IPS-18c (cell line): Measurements from ENCODE around the gene MBD3L2B.
"Not testable (repeated sequence)": the region's sequence is repeated elsewhere in the genome, so short reads cannot be mapped to it uniquely, and the experiment has no call there.

Source experiments
- H3K4me3 ChIP-seq: 2 replicates; pipeline ENCODE4 v1.7.0; 2013; ENCODE audit warnings: low read depth, mild to moderate bottlenecking, low read length, moderate library complexity; ENCODE audit not compliant: insufficient read depth
- H3K9me3 ChIP-seq: one replicate; pipeline ENCODE4 v1.6.1; 2013; ENCODE audit warnings: mild to moderate bottlenecking, low read length, moderate library complexity; ENCODE audit not compliant: control insufficient read depth, insufficient read depth

The MBD3L2B gene

GRCh38 chr19:7021331-7021730, at the start of gene MBD3L2B:
Gene MBD3L2B (minus strand): TSS chr19:7021431. CDS start chr19:7021397, 34 bp downstream.
- not testable (repeated sequence) for H3K9me3 ChIP-seq, H3K4me3 ChIP-seq

DNA sequence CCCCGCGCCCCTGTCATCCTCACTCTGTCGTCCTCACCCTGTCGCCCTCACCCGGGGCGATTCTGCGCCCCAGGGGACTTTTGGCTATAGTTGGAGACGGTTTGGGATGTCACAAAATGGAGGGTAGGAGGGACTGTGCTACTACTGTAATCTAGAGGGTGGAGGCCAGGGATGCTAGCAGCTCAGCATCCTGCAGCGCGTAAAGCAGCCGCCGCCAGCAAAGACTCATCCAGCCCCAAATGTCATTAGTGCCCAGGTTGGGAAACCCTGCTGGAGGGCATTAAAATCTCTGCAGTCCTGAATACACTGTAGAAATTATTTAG, 48.6 kb upstream of the MBD3L2B start:
- Histone ChIP-seq H3K9me3 (no peaks in the 10 kb centered on the region), H3K4me3 (peak overlapping the region; percentile 90)

GRCh38 chr19:7069042-7069903, 48.0 kb upstream of the MBD3L2B start, which contains the start of gene ZNF557:
Gene ZNF557 (plus strand): TSS chr19:7069703. CDS start chr19:7075075, 5,372 bp downstream.
- peak within 1 kb of the TSS; percentile 90 for H3K4me3 ChIP-seq
- H3K9me3 ChIP-seq, result no peaks in the 10 kb centered on the region

GRCh38 chr19:7068599-7068998, 47.4 kb upstream of the MBD3L2B start:
- Histone ChIP-seq H3K9me3 (peaks cover 2% of the 10 kb centered on the region), H3K4me3 (0 out of 2 replicates have a peak overlapping the region, but pooled peaks have one; percentile 28)

- H3K9me3 ChIP-seq, result peaks cover 2% of the 10 kb centered on the region
- H3K4me3 ChIP-seq, result no peak overlapping the region
Observed at GRCh38 chr19:7067716-7068115, 46.5 kb upstream of the MBD3L2B start.

GRCh38 chr19:7067122-7067521, 45.9 kb upstream of the MBD3L2B start:
- not testable (repeated sequence) for H3K4me3 ChIP-seq, H3K9me3 ChIP-seq

DNA sequence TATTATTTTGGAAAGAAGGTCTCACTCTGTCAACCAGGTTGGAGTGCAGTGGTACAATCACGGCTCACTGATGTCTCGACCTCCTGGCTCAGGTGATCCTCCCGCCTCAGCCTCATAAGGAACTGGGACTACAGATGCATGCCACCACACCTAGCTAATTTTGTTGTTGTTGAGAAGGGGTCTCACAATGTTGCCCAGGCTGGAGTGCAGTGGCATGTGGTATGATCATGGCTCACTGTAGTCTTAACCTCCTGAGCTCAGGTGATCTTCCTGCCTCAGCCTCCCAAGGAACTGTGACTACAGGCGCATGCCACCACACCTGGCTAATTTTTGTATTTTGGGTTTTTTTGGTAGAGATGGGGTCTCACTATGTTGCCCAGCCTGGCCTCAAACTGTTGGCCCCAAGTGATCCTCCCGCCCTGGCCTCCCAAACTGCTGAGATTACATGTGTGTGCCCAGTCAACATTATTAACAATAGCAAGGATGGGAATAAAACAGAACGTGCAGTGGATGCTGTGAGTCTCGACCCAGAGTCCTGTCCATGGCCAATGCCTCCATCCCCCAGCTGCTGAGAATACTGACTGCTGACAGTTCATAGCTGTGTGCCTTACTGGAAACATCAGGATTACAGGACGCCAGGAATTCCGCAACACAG, 42.7 kb upstream of the MBD3L2B start:
- peaks cover 2% of the 10 kb centered on the region for H3K9me3 ChIP-seq
- H3K4me3 ChIP-seq, result no peak overlapping the region

GRCh38 chr19:7063339-7063738, 42.1 kb upstream of the MBD3L2B start:
- no peak overlapping the region for H3K4me3 ChIP-seq
- peaks cover 2% of the 10 kb centered on the region for H3K9me3 ChIP-seq

- not testable (repeated sequence) for H3K4me3 ChIP-seq, H3K9me3 ChIP-seq
Observed at GRCh38 chr19:7059977-7060376, 38.7 kb upstream of the MBD3L2B start.

DNA sequence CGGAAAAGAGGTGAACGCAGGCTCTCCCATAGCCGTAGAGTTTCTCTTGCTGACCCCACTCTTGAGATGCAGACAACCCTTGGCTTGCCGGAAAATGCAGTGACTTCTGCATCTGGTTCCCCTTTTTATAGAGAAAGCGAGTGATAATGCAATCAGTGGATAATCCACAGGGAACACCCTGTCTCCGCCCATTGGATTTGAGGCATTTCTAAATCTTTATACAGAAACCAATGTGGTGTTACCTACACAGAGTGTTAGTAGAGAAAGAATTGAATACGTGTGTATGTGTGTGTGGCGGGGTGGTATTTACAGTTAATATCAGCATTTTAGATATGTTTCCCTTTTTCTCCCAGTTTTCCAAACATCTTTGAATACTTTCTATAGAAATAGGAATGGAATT, 37.3 kb upstream of the MBD3L2B start, which contains the start of gene MBD3L3:
Gene MBD3L3, minus strand, starts transcription at position 101 of the 400 bp plus-strand sequence. Its CDS starts 71 bp downstream, at position 30.
- not testable (repeated sequence) for H3K4me3 ChIP-seq, H3K9me3 ChIP-seq

GRCh38 chr19:7056371-7056770, 35.1 kb upstream of the MBD3L2B start:
- not testable (repeated sequence) for H3K9me3 ChIP-seq, H3K4me3 ChIP-seq

- H3K4me3 ChIP-seq, H3K9me3 ChIP-seq: not testable (repeated sequence)
Observed at GRCh38 chr19:7055679-7056078, 34.4 kb upstream of the MBD3L2B start.

GRCh38 chr19:7054635-7055368, 33.6 kb upstream of the MBD3L2B start:
- H3K9me3 ChIP-seq, H3K4me3 ChIP-seq: not testable (repeated sequence)

DNA sequence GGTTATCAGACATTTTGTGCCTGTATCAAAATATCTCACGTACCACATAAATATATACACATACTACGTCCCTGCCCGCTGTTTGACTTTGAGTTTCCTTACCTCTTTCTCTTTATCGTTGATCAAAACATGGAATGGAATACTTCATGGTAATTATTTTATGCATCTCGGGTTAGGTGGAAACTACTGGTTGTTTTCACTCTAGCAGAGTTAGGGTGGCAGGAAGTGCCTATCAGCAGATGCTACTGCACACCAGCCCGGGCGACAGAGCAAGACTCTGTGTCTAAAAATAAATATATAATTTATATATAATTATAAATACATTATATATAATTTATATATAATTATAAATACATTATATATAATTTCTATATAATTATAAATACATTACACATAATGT, 31.7 kb upstream of the MBD3L2B start:
- H3K4me3 ChIP-seq, H3K9me3 ChIP-seq: not testable (repeated sequence)

GRCh38 chr19:7051421-7051820, 30.2 kb upstream of the MBD3L2B start:
- not testable (repeated sequence) for H3K4me3 ChIP-seq, H3K9me3 ChIP-seq

GRCh38 chr19:7049021-7049420, 27.8 kb upstream of the MBD3L2B start, which contains the start of gene MBD3L2:
Gene MBD3L2 (plus strand): TSS chr19:7049321. CDS start chr19:7049374, 53 bp downstream.
- H3K9me3 ChIP-seq, H3K4me3 ChIP-seq: not testable (repeated sequence)

GRCh38 chr19:7041563-7041962, 20.3 kb upstream of the MBD3L2B start:
- H3K4me3 ChIP-seq, H3K9me3 ChIP-seq: not testable (repeated sequence)

DNA sequence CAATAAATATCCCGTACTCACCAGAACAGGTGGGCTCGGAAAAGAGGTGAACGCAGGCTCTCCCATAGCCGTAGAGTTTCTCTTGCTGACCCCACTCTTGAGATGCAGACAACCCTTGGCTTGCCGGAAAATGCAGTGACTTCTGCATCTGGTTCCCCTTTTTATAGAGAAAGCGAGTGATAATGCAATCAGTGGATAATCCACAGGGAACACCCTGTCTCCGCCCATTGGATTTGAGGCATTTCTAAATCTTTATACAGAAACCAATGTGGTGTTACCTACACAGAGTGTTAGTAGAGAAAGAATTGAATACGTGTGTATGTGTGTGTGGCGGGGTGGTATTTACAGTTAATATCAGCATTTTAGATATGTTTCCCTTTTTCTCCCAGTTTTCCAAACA, 18.8 kb upstream of the MBD3L2B start, which contains the start of gene MBD3L4:
Gene MBD3L4, minus strand, starts transcription at position 101 of the 400 bp plus-strand sequence. Its CDS starts 35 bp downstream, at position 66.
- not testable (repeated sequence) for H3K4me3 ChIP-seq, H3K9me3 ChIP-seq
